ENCODE data around the gene HLX.

GRCh38 chr1:220886470-220887201, 7.4 kb downstream of the HLX start:
- TF ChIP-seq, protein P1, sequence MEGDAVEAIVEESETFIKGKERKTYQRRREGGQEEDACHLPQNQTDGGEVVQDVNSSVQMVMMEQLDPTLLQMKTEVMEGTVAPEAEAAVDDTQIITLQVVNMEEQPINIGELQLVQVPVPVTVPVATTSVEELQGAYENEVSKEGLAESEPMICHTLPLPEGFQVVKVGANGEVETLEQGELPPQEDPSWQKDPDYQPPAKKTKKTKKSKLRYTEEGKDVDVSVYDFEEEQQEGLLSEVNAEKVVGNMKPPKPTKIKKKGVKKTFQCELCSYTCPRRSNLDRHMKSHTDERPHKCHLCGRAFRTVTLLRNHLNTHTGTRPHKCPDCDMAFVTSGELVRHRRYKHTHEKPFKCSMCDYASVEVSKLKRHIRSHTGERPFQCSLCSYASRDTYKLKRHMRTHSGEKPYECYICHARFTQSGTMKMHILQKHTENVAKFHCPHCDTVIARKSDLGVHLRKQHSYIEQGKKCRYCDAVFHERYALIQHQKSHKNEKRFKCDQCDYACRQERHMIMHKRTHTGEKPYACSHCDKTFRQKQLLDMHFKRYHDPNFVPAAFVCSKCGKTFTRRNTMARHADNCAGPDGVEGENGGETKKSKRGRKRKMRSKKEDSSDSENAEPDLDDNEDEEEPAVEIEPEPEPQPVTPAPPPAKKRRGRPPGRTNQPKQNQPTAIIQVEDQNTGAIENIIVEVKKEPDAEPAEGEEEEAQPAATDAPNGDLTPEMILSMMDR (IDR thresholded peaks at IDR 0.05; ENCODE audit: insufficient read depth, low read length, poor library complexity, severe bottlenecking) = no peak
- no peak for TF ChIP-seq EZH2phosphoT487 (conservative IDR thresholded peaks at IDR 0.05; ENCODE audit: low read length)

Data from SU-DHL-6 (cell line).